Measurements from ENCODE around the gene CDH13. TPM values are rescaled to one million over a fixed set of nuclear protein-coding genes. Genes with fewer than 3 reads are reported as not detected.

CDH13 gene
- total RNA-seq, 1 experiment from 2014 or later: not detected

- no peak for DNase-seq (ENCODE audit: low read depth, low spot score)
- in situ Hi-C loops (cut with HindIII; ENCODE audit: low pct_unique_long_range_greater_than_20kb, low sequenced_read_pairs): no loop called here
Observed at GRCh38 chr16:83615141-83615952, 988.6 kb downstream of the CDH13 start.

- in situ Hi-C loops (cut with HindIII; ENCODE audit: low pct_unique_long_range_greater_than_20kb, low sequenced_read_pairs): no loop called here
- DNase-seq (ENCODE audit: low read depth, low spot score): no peak
Observed at GRCh38 chr16:83615953-83616350, 989.2 kb downstream of the CDH13 start.

GRCh38 chr16:83619381-83620150 lies 992.8 kb downstream of the CDH13 start:
- in situ Hi-C loops (cut with HindIII; ENCODE audit: low pct_unique_long_range_greater_than_20kb, low sequenced_read_pairs): no loop called here
- no peak for DNase-seq (ENCODE audit: low read depth, low spot score)

- DNase-seq (ENCODE audit: low read depth, low spot score): no peak
- in situ Hi-C loops (cut with HindIII; ENCODE audit: low pct_unique_long_range_greater_than_20kb, low sequenced_read_pairs): no loop called here
Observed at GRCh38 chr16:83622010-83622409, 995.2 kb downstream of the CDH13 start.

- in situ Hi-C loops (cut with HindIII; ENCODE audit: low pct_unique_long_range_greater_than_20kb, low sequenced_read_pairs): no loop called here
- DNase-seq (ENCODE audit: low read depth, low spot score): no peak
Observed at GRCh38 chr16:83623091-83623730, 996.4 kb downstream of the CDH13 start.

- DNase-seq (ENCODE audit: low read depth, low spot score): no peak
- in situ Hi-C loops (cut with HindIII; ENCODE audit: low pct_unique_long_range_greater_than_20kb, low sequenced_read_pairs): no loop called here
Observed at GRCh38 chr16:83623892-83624291, 997.1 kb downstream of the CDH13 start.

GRCh38 chr16:83624429-83625120 lies 997.8 kb downstream of the CDH13 start:
- in situ Hi-C loops (cut with HindIII; ENCODE audit: low pct_unique_long_range_greater_than_20kb, low sequenced_read_pairs): no loop called here
- DNase-seq (ENCODE audit: low read depth, low spot score): no peak

GRCh38 chr16:83626204-83626603 lies 999.4 kb downstream of the CDH13 start:
- DNase-seq (ENCODE audit: low read depth, low spot score): no peak

GRCh38 chr16:83626676-83627075 lies 999.9 kb downstream of the CDH13 start:
- in situ Hi-C loops (cut with HindIII; ENCODE audit: low pct_unique_long_range_greater_than_20kb, low sequenced_read_pairs): no loop called here
- DNase-seq (ENCODE audit: low read depth, low spot score): no peak

More at GRCh38 chr16:83626204-83626603, 999.4 kb downstream of the CDH13 start:
- in situ Hi-C loops (cut with HindIII; ENCODE audit: low pct_unique_long_range_greater_than_20kb, low sequenced_read_pairs): no loop called here

- in situ Hi-C loops (cut with HindIII; ENCODE audit: low pct_unique_long_range_greater_than_20kb, low sequenced_read_pairs): no loop called here
- DNase-seq (ENCODE audit: low read depth, low spot score): no peak
Observed at GRCh38 chr16:83627996-83628395, 1001.2 kb downstream of the CDH13 start.

- in situ Hi-C loops (cut with HindIII; ENCODE audit: low pct_unique_long_range_greater_than_20kb, low sequenced_read_pairs): no loop called here
- DNase-seq (ENCODE audit: low read depth, low spot score): no peak
Observed at GRCh38 chr16:83629426-83629825, 1002.7 kb downstream of the CDH13 start.

GRCh38 chr16:83629836-83630235 lies 1003.1 kb downstream of the CDH13 start:
- no peak for DNase-seq (ENCODE audit: low read depth, low spot score)
- in situ Hi-C loops (cut with HindIII; ENCODE audit: low pct_unique_long_range_greater_than_20kb, low sequenced_read_pairs): no loop called here

- no peak for DNase-seq (ENCODE audit: low read depth, low spot score)
- in situ Hi-C loops (cut with HindIII; ENCODE audit: low pct_unique_long_range_greater_than_20kb, low sequenced_read_pairs): no loop called here
Observed at GRCh38 chr16:83630979-83631378, 1004.2 kb downstream of the CDH13 start.

- in situ Hi-C loops (cut with HindIII; ENCODE audit: low pct_unique_long_range_greater_than_20kb, low sequenced_read_pairs): no loop called here
- DNase-seq (ENCODE audit: low read depth, low spot score): no peak
Observed at GRCh38 chr16:83633286-83633685, 1006.5 kb downstream of the CDH13 start.

GRCh38 chr16:83648347-83648746 lies 1021.6 kb downstream of the CDH13 start:
- no peak for DNase-seq (ENCODE audit: low read depth, low spot score)
- in situ Hi-C loops (cut with HindIII; ENCODE audit: low pct_unique_long_range_greater_than_20kb, low sequenced_read_pairs): no loop called here

- no peak for DNase-seq (ENCODE audit: low read depth, low spot score)
- in situ Hi-C loops (cut with HindIII; ENCODE audit: low pct_unique_long_range_greater_than_20kb, low sequenced_read_pairs): no loop called here
Observed at GRCh38 chr16:83651871-83652270, 1025.1 kb downstream of the CDH13 start.

- no peak for DNase-seq (ENCODE audit: low read depth, low spot score)
- in situ Hi-C loops (cut with HindIII; ENCODE audit: low pct_unique_long_range_greater_than_20kb, low sequenced_read_pairs): no loop called here
Observed at GRCh38 chr16:83652943-83653342, 1026.2 kb downstream of the CDH13 start.

- in situ Hi-C loops (cut with HindIII; ENCODE audit: low pct_unique_long_range_greater_than_20kb, low sequenced_read_pairs): no loop called here
- DNase-seq (ENCODE audit: low read depth, low spot score): no peak
Observed at GRCh38 chr16:83653785-83654184, 1027.0 kb downstream of the CDH13 start.
